GM13977 (cell line): Measurements from ENCODE around the gene C20orf202.

ENCODE experiments used
- DNase-seq: peaks from one replicate; pipeline ENCODE4 v3.0.0; 2012; ENCODE audit warnings: low spot score
- in situ Hi-C: fragments of 300-500 bp; cut with MboI; formaldehyde crosslinking; loops from one replicate; pipeline ENCODE4 v1.12.0; 2022; ENCODE audit warnings: low sequenced_read_pairs, low pct_unique_long_range_greater_than_20kb, mixed read lengths, inconsistent platforms; ENCODE audit not compliant: unreplicated experiment
- TF ChIP-seq, protein P1 (sequence below): IDR thresholded peaks from 2 replicates; pipeline ENCODE4 v1.5.1; 2012; ENCODE audit warnings: mild to moderate bottlenecking, control low read depth; ENCODE audit not compliant: insufficient read depth; ENCODE audit errors: extremely low read depth, missing control alignments

Gene C20orf202

DNA sequence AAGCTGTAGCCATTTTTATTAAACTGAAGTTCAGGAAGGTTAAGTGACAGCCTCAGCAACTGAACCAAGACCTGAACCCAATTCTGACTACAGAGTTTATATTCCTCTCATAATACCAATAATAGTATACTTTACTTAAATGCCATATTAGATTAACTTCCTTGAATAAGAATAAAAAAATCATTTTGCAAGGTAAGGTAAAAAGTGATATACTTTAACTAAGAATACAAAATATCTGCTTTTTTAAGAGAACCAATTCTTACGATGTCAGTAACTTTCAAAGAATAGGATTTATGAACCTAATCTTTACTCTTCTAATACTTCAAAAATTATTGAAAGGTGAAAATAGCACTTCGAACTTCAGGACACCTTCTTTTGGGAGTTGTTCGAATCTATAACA is 26.3 kb downstream of the C20orf202 start:
- in situ Hi-C loops: no loop called here
- DNase-seq: no peak
- TF ChIP-seq, protein P1, sequence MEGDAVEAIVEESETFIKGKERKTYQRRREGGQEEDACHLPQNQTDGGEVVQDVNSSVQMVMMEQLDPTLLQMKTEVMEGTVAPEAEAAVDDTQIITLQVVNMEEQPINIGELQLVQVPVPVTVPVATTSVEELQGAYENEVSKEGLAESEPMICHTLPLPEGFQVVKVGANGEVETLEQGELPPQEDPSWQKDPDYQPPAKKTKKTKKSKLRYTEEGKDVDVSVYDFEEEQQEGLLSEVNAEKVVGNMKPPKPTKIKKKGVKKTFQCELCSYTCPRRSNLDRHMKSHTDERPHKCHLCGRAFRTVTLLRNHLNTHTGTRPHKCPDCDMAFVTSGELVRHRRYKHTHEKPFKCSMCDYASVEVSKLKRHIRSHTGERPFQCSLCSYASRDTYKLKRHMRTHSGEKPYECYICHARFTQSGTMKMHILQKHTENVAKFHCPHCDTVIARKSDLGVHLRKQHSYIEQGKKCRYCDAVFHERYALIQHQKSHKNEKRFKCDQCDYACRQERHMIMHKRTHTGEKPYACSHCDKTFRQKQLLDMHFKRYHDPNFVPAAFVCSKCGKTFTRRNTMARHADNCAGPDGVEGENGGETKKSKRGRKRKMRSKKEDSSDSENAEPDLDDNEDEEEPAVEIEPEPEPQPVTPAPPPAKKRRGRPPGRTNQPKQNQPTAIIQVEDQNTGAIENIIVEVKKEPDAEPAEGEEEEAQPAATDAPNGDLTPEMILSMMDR: no peak

DNA sequence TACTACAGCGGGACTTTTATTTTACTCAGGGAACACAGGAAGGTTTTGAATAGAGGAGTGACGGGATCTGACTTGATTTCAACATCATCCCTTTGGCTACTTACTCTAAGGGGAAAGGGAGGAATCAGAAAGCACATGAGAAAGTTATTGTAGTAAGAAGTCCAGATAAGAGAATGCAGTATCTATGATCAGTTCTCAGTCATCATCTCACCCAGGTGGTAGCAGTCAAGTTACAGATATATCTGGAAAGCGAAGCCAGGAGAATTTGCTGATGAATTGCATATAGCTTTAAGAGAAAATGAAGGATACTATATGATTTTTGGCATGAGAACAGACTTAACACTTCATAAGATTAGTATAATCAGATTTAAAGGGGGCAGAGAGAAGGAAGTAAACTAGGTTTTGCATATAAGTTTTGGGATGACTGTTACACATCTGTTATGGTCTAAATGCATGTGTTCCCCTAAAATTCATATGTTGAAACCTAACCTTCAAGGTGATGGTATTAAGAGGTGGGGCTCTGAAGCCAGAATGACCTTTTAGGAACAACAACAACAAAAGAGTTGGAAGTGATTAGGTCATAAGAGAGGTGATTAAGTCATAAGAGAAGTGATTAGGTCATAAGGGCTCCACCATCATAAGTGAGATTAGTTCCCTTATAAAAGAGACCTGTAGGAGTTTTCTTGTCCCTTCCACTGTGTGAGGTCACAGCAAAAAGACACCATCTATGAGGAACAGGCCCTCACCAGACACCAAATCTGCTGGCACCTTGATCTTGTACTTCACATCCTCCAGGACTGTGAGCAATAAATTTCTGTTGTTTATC is 29.2 kb downstream of the C20orf202 start:
- DNase-seq: no peak
- in situ Hi-C loops: no loop called here
- TF ChIP-seq, protein P1: no peak

DNA sequence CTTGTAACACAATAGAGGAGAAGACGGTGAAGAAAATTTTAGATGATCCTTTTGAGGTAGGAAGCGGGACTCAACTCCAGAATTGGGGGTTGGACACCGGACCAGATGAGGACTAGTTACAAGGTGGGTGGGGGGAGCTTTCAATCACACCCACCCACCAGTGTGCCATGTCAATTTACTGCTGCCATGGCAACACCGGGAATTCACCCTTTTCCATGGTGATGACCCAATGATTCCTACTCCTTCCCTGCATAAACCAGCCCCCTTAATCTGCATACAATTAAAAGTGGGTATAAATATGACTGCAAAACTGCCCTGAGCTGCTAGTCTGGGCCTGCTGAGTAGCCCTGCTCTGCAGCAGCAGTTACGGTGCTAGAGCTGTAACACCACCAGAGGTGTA is 37.3 kb downstream of the C20orf202 start:
- TF ChIP-seq, protein P1: no peak
- no peak for DNase-seq
- in situ Hi-C loops: no loop called here

DNA sequence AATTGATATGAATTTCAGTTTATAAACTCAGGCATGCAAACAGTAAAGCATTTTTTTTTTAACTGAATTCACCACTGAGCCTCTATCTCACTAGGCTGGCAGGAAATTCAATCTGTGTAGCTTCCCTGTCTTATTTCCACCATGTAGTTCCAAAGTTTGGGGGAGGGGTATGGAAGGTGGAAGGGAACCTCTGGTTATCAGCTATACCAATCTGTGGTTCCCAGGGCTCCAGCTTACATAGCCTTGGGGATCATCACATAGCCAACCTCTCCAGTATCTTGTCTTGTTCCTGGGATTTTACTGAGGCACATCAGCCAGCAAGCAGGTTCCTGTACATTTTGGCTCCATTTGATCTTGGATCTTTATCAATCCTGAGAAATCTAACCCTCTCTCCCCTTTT is 38.2 kb downstream of the C20orf202 start:
- DNase-seq: no peak
- in situ Hi-C loops: no loop called here
- TF ChIP-seq, protein P1: no peak

DNA sequence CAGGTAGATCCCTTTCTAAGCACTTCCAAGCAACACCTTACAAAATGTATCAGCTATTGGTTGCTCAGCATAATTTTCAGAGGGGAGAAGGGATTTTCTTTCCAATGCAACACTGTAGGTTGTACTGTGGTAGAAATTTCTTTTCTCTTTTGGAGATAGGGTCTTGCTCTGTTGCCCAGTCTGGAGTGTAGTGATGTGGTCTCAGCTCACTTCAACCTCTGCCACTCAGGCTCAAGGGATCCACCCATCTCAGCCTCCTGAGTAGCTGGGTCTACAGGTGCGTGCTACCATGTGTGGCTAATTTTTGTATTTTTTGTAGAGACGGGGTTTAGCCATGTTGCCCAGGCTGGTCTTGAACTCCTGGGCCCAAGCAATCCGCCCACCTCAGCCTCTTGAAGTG is 38.8 kb downstream of the C20orf202 start:
- DNase-seq: no peak
- in situ Hi-C loops: no loop called here
- TF ChIP-seq, protein P1: no peak

DNA sequence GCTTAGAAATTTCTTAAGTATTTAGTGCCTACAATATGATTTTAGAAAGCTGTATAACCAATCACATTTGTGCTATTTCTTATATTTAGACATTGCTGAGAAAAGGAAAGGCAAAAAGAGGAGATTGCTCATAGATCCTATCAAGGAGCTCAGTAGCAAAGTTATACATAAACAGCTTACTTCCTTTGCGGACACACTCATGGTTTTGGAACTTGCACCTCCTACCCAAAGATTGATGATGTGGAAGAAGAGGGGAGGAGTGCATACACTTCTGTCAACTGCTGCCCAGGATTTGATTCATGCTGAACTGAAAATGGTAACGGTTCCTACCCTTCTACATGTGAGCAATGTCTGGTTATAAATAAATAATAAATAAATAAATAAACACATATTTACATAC is 39.3 kb downstream of the C20orf202 start:
- in situ Hi-C loops: no loop called here
- TF ChIP-seq, protein P1: no peak
- DNase-seq: no peak
